Measurements from ENCODE around the gene RAB3A.

- TF ChIP-seq CTCF (conservative IDR thresholded peaks at IDR 0.05; ENCODE audit: low read length) (no peak), EZH2phosphoT487 (IDR thresholded peaks at IDR 0.05; ENCODE audit: borderline replicate concordance) (no peak)
Observed at GRCh38 chr19:18203863-18204393, at the start of gene RAB3A.
